GM18526 (cell line): Measurements from ENCODE around the gene SLC39A11.

Source experiments
- POLR2A ChIP-seq: IDR thresholded peaks from 3 replicates; pipeline ENCODE4 v1.6.1; 2011; ENCODE audit not compliant: insufficient read length; ENCODE audit errors: extremely low read depth

The SLC39A11 gene

DNA sequence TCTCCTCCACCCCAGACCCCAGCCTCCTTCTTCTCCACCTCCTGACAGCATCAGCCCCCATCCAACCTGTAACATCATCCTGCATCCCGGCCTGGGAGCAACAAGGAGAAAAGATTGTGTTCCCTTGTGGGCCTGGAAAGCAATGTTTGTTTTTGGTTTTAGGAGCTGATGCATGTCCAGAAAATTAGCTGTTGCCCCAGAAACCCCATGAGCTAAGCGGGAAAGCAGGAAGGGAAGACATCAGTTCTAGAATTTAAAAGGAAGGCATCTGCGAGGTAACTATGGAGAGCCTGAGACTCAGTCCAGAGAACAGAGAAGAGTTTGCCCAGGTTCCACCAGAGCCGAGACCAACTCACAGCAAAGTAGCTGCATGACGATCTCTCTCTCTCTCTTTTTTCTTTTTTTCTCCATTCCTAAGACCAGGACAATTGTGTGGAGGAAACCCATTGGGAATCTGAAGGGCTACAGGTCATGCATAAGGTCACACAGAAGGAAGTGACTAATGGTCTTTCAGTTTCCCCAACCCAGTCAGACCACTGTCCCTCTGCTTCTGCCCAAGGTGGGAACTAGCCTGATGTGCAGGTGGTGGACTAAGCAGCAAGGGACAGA, 124.4 kb downstream of the SLC39A11 start:
- no peak for TF ChIP-seq POLR2A

DNA sequence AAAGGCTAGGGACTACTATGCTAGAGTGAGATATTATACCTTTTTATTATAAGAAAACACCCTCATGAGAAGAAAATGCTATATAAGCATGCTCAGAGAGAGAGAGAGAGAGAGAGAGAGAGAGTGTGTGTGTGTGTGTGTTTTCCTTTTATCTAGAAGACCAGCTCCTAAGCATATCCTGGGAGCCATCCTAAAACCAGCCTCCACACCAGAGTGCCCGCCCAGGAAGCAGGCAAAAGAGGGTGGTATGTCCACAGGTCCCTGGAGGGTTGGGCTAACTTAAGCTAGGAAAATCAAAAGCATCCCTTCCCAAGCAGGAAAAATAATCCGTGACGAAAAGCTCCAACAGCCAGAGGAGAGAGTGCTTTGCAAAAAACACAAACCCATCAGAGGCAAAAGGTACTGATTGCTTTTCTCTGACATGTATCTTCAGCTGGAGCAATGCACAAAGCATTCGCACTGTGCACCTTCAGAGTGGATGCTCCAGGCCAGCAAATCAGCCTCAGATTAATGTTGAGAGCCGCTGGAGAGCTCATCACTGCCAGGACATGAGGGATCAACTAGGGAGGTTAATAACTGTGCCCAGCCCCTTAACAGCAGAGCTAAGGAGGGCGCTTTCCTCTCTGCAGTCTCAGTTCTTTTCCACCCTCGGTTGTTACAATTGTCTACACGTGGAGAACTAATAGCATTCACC, 125.1 kb downstream of the SLC39A11 start:
- no peak for TF ChIP-seq POLR2A

DNA sequence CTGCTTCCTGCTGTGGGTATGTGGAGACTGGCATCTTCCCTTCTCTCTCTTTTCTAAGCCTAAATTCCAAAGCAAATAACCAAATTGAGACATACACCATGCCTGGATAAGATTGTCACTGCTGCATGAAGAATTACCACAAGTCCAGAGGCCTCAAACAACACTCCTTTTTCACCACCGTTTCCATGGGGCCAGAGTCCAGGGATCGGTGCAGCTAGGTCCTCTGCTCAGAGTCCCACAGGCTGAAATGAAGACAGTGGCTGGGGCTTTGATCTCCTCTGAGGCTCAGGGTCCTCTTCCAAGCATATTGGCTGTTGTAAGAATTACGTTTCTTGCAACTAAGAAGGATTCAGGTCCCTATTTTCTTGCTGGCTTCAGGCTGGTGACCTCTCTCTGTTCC, 130.4 kb downstream of the SLC39A11 start:
- no peak for TF ChIP-seq POLR2A

DNA sequence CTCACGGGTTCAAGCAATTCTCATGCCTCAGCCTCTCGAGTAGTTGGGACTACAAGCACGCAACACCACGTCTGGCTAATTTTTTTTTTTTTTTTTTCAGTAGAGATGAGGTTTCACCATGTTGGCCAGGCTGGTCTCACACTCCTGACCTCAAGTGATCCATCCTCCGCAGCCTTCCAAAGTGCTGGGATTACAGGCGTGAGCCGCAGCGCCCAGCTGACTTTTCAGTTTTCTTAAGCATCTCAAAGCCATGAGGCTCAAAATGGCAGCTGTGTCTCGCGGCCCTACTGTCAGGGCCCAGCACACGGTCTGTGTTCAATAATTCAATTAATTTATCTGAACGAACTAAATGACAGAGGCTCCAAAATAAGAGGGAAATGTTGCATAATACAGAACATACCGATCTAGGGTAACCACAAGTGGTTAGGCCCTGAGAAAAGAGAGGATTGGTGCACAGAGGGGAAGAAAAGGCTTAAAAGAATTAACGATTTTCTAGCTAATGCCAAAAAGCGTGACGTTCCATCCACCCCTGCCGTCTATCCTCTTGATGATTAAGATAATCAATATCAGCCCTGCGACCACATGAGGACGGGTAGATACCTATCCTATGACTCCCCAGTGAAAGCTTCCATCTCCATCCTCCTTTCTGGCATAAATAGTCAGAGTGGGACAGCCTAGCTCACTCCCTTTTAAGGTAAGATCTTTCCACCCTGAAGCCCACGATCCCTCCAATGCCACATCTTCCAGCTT, 136.9 kb downstream of the SLC39A11 start:
- no peak for TF ChIP-seq POLR2A

DNA sequence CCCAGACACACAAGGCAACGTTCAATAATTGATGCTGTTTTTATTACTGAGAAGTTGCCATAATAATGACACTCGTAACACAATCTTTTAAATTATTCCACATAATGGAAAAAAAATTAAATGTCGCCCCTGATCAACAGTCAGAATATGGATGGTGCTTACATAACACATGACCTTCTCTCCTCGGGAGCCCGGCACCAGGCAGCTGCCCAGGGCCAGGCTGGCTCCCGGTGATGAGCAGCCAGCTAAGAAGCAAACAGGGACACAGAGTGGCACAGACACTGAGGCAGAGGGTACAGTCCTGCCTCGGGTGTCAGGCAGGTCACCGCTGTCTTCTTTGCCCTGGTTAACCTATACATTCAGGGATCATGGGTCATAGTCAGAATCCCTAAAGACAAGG, 137.9 kb downstream of the SLC39A11 start:
- no peak for TF ChIP-seq POLR2A

DNA sequence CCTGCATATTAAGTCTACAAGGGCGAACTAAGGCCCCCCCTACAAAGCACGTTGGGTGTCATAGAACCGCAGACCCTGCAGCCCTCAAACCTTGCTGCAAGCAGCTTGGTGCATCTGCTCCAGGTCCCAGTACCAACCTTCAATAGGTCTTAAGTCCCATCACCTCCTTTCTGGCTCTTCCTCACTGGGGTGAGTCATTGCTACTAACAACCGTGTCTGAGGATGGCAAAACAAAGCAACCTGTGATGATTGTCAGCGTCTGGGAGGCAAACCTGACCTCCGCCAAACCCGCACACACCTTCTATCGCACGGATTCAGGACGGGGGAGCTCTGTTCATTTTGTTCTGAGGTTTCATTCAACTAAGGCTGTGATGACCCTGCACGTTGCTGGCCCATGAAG, 138.9 kb downstream of the SLC39A11 start:
- TF ChIP-seq POLR2A, result no peak

DNA sequence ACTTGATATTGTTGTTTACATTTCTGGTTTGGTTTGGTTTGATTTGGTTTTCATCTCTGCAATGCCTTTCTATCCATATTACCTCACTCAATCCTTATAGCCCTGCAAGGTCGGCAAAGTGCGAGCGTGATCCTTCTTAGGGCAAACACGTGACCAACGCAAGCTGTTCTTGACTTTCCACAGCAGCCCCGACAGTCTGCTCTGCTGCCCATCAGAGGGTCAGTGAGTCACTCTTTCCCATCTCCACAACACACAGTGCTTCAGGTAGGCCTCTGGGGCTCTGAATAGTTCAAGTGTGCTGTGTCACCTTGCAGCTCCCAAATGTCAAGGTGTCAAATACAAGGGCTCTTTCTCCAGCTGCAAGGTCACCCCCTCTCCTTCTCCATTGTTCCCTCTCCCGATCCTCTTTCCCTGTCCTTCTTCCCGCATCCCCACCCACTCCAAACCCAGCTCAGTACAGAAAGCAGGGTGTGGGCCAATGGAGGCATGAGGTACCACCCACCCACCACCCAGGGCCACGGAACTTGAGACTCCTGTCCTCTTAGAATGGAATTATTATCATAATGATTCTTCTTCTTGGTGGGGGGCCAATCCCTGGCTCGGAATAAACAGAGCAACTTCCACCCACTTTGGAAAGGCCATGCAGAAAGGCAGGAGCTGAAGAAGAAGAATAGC, 139.7 kb downstream of the SLC39A11 start:
- no peak for TF ChIP-seq POLR2A

DNA sequence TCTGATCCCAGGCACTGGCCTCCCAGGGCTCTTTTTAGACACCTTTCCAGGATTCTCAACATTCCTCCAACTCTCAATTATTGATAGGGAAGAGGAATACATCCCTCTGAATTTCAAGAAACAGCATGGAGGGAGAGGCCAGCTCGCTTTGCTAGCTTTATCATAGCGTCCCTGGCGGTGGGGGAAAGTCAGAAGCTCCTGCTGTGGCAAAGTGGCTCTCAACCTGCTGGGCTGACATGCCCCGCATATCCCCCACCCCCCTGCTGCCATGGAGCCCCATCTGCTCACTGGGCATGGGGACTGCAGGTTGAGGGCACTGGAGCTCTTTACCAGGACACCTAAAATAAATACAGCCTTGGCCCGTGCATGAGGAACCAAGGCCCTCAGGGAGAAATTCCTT, 140.3 kb downstream of the SLC39A11 start:
- TF ChIP-seq POLR2A, result no peak

DNA sequence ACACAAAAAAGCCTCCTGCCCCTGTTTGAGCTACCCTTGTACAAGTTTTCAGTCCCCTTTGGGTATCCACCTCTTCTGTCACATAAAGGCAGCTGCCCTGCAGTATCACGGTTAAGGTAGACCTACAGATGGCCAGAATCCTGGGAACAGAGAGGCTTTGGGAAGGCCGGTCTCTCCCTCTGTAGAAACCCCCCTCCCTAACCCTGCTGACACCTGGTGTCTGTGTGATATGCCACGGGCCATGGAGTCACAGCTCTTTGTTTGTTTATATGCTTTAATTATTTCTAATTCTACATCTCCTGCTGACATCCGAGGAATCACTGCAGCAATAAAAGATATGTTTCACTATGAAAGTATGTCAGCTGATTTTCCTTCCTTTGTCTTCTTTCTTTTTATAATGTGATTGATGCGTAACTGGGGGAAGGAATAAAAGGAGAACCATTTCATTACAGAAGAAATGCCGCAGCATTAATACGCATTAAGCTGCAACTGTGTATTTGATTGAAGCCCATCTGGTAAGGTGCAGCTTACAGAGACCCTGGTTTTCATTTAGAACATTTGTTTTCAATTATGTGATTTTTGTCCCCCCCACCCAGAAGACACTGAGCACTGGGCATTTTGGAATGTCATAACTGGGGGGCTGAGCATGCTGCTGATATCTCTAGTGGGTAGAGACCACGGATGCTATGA, 142.1 kb downstream of the SLC39A11 start:
- TF ChIP-seq POLR2A, result no peak

DNA sequence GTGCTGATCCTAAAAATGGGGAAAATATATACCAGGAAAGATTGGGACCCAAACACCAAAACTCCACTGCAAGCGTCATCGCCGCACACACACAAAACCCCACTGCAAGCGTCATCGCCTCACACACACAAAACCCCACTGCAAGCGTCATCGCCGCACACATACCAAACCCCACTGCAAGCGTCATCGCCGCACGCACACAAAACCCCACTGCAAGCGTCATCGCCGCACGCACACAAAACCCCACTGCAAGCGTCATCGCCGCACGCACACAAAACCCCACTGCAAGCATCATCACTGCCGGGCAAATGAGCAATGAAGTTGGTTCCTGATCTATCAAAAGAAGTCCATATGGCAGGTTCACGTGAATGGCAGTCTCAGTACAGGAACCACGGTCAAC, 144.4 kb downstream of the SLC39A11 start:
- no peak for TF ChIP-seq POLR2A

DNA sequence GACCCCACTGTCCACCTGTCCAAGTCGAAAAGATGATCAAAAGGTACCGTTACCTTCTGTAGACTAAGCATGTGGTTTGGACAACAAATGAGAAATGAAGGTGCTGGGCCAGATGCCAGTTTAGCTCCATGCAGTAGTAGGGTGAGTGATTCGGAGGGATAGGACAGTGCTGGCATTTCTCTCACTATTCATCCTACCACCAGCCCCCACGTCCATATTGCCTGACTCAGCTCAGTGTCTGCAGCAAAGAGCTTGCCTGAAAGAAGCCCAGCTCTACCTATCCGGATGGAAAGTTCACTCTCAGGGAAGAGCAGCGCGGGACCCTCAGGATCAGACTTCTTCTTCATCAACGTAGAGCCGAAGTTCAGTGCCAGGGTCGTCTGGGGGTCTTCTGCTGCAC, 145.0 kb downstream of the SLC39A11 start:
- TF ChIP-seq POLR2A, result no peak

DNA sequence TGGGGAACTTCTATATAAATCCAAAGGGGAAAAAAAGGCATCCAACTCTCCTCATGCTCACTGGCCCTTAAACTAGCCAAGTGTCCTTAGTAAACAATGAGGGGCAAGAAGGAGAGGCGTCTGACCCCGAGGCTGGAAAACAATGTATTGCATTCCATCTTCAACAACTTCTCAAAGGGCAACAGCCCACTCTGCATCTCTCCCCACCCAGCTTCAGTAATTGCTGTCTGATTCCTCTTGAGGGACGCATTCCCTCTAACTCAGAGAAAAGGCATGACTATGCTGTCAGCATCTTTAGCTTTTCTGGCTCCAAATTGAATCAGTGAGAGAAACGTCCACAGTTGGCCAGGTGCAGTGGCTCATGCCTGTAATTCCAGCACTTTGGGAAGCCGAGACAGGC, 145.8 kb downstream of the SLC39A11 start:
- TF ChIP-seq POLR2A, result no peak

DNA sequence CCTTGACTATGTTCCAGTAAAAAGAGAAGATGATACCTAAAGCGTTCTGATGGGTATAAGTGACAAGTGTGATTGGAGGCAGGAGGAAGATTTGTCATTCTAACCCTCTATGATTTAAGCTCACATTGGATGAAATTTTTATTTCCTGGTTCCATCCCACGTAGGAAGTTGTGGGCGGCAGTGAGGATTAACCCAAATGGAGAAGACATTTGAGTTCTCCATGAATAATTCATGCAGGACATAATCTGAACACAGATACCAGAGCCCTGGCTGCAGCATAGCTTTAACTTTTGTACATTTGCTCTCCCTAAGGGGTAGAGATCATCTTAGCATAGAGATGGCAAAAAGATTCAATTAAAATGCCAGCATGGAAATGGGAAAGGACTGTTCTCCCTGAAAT, 146.3 kb downstream of the SLC39A11 start:
- TF ChIP-seq POLR2A, result no peak

DNA sequence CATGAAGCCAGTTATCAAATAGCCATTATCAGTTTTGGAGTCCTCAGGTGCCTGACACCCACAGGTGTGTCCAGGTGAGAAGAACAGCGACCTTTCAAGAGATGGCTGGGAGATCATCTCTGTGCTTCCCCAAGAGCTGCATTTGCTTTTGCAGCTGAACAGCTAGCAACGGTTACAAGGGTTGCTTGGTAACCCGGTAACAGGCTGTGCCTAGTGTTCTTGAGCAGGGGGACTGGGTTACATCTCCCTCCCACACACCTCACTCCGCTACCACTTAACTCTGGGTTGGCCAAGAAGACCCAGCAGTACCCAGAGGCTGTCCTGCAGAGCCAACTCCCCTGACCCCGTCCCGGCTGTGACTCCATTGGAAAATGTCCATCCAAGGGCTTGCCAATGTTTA, 147.0 kb downstream of the SLC39A11 start:
- no peak for TF ChIP-seq POLR2A
